Vagina (tissue), 2 donors: ENCODE data around the gene POLL. TPM values are rescaled to one million over a fixed set of nuclear protein-coding genes. Genes with fewer than 3 reads are reported as not detected.

Experiments used
- DNase-seq, 2 donors: peaks; one replicate each; pipeline ENCODE4 v3.0.0-alpha.2; 2017; ENCODE audit errors: extremely low spot score in 2 of 2
- H3K27ac ChIP-seq: fragments of 200-600 bp; sonication (generic); one replicate; pipeline ENCODE4 v1.5.1; 2019
- H3K27me3 ChIP-seq: fragments of 200-600 bp; sonication (generic); one replicate; pipeline ENCODE4 v1.5.1; 2019
- H3K36me3 ChIP-seq, 2 donors: fragments of 200-600 bp; sonication (generic); one replicate each; pipeline ENCODE4 v1.5.1; 2017 to 2019
- H3K4me1 ChIP-seq: fragments of 200-600 bp; sonication (generic); one replicate; pipeline ENCODE4 v1.5.1; 2019
- H3K4me3 ChIP-seq, 2 donors: fragments of 200-600 bp; sonication (generic); 1 replicate in 1 of 2; 2 replicates in 1 of 2; pipeline ENCODE4 v1.5.1; 2016 to 2019
- H3K9me3 ChIP-seq: fragments of 200-600 bp; sonication (generic); one replicate; pipeline ENCODE4 v1.5.1; 2019
- CTCF ChIP-seq, 3 experiments: fragments of 450-650 bp in 2 of 3; fragments of 200-600 bp in 1 of 3; sonication (generic) in 1 of 3; IDR thresholded peaks; one replicate each; pipeline ENCODE4 v1.5.1; 2017 to 2019; ENCODE audit warnings: antibody characterized with exemption in 3 of 3, mild to moderate bottlenecking in 2 of 3, moderate library complexity in 2 of 3
- POLR2A ChIP-seq, 2 donors: fragments of 450-650 bp; IDR thresholded peaks; one replicate each; pipeline ENCODE4 v1.6.1; 2017; ENCODE audit warnings: antibody characterized with exemption in 2 of 2, mild to moderate bottlenecking in 2 of 2, moderate library complexity in 2 of 2
- POLR2AphosphoS5 ChIP-seq, 2 donors: sonication (generic); formaldehyde crosslinking; IDR thresholded peaks; one replicate each; pipeline ENCODE4 v1.9.0; 2017; ENCODE audit warnings: antibody characterized with exemption in 2 of 2, mild to moderate bottlenecking in 2 of 2, low read depth in 1 of 2; ENCODE audit not compliant: insufficient read depth in 1 of 2
- intact Hi-C: fragments of 100-400 bp; cut with DNase I; formaldehyde crosslinking; loops from one replicate; pipeline ENCODE4 v1.15.1; 2023
- total RNA-seq: library from RNA; depleted of rRNA; stranded (reverse); fragments of >200 nt; gene quantifications from one replicate; pipeline ENCODE4 v1.2.3, GENCODE V29; 2016

Gene POLL
- total RNA-seq, 1 donor from 2014 or later = 21.1 TPM

- Histone ChIP-seq H3K36me3 (peaks cover 0 to 5% of the 10 kb centered on the region in 2 donors), H3K27me3 (peaks cover 6% of the 10 kb centered on the region), H3K4me1 (peaks cover 17% of the 10 kb centered on the region), H3K4me3 (no peak overlapping the region), H3K27ac (no peak overlapping the region), H3K9me3 (peaks cover 7% of the 10 kb centered on the region)
- no peak for TF ChIP-seq CTCF (IDR thresholded peaks at IDR 0.05)
- no peak for TF ChIP-seq POLR2A (IDR thresholded peaks at IDR 0.05)
- TF ChIP-seq POLR2AphosphoS5 (IDR thresholded peaks at IDR 0.05; ENCODE audit: insufficient read depth in 1 of 2, low read depth in 1 of 2) = no peak
- intact Hi-C loops = no loop called here
- no peak for DNase-seq
Observed at GRCh38 chr10:101573885-101574753, 13.9 kb downstream of the POLL start.

DNA sequence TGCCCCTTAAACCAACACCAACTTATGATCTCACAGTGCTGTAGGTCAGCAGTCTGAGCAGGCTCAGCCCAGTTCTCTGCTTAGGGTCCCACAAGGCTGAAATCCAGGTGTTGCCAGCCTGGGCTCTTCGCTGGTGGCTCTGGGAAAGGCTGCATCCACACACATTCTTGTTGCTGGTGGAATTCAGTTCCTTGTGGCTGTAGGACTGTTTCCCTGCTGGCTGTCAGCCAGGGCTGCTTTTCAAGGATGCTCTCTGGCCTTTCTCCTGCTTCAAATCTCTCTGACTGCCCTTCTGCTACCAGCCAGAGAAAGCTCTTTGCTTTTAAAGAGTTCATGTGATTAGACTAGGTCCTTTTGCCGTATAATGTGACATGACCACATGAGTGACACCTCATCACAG is 15.3 kb downstream of the POLL start:
- TF ChIP-seq POLR2A (IDR thresholded peaks at IDR 0.05) = no peak
- no peak for TF ChIP-seq POLR2AphosphoS5 (IDR thresholded peaks at IDR 0.05; ENCODE audit: insufficient read depth in 1 of 2, low read depth in 1 of 2)
- no peak for TF ChIP-seq CTCF (IDR thresholded peaks at IDR 0.05)
- H3K27ac ChIP-seq = no peak overlapping the region

GRCh38 chr10:101572126-101572525 is 15.9 kb downstream of the POLL start:
- peaks cover 17% of the 10 kb centered on the region for H3K4me1 ChIP-seq
- H3K27ac ChIP-seq = no peak overlapping the region
- H3K27me3 ChIP-seq = peaks cover 7% of the 10 kb centered on the region
- DNase-seq = no peak
- no peaks in the 10 kb centered on the region for H3K36me3 ChIP-seq
- no peak overlapping the region for H3K4me3 ChIP-seq
- TF ChIP-seq POLR2A (IDR thresholded peaks at IDR 0.05) = no peak
- no peak for TF ChIP-seq POLR2AphosphoS5 (IDR thresholded peaks at IDR 0.05; ENCODE audit: insufficient read depth in 1 of 2, low read depth in 1 of 2)
- no peak for TF ChIP-seq CTCF (IDR thresholded peaks at IDR 0.05)
- H3K9me3 ChIP-seq = peaks cover 7% of the 10 kb centered on the region
- intact Hi-C loops = no loop called here

More for the DNA sequence above, 15.3 kb downstream of the POLL start:
- Histone ChIP-seq H3K4me3 (no peak overlapping the region), H3K4me1 (peaks cover 17% of the 10 kb centered on the region), H3K9me3 (peaks cover 7% of the 10 kb centered on the region), H3K27me3 (peaks cover 7% of the 10 kb centered on the region), H3K36me3 (no peaks in the 10 kb centered on the region)
- DNase-seq = no peak
- intact Hi-C loops = no loop called here

GRCh38 chr10:101571271-101571925 is 16.7 kb downstream of the POLL start:
- no peak overlapping the region for H3K27ac ChIP-seq

More at GRCh38 chr10:101571271-101571925, 16.7 kb downstream of the POLL start:
- peaks cover 20% of the 10 kb centered on the region for H3K4me1 ChIP-seq
- TF ChIP-seq CTCF (IDR thresholded peaks at IDR 0.05) (no peak), POLR2AphosphoS5 (IDR thresholded peaks at IDR 0.05; ENCODE audit: insufficient read depth in 1 of 2, low read depth in 1 of 2) (no peak), POLR2A (IDR thresholded peaks at IDR 0.05) (no peak)
- no peak overlapping the region for H3K4me3 ChIP-seq
- no peak for DNase-seq
- H3K27me3 ChIP-seq = peaks cover 8% of the 10 kb centered on the region
- H3K9me3 ChIP-seq = peaks cover 7% of the 10 kb centered on the region
- H3K36me3 ChIP-seq = no peaks in the 10 kb centered on the region
- intact Hi-C loops = no loop called here
